ENCODE results near the gene TTC1.

GRCh38 chr5:160060001-160060400 lies 51.1 kb downstream of the TTC1 start:
- TF ChIP-seq CTCF (IDR thresholded peaks at IDR 0.05; ENCODE audit: low read depth, low read length, poor library complexity, severe bottlenecking), result no peak
- TF ChIP-seq EZH2phosphoT487 (IDR thresholded peaks at IDR 0.05; ENCODE audit: borderline replicate concordance, low read length), result no peak

Measured in DOHH2 (cell line).